RWPE2 (cell line): ENCODE data around the gene VASH2.

Experiments
- ATAC-seq: fragments of 200-7000 bp; cut with Tn5 transposase; 3 replicates; pipeline ENCODE4 v1.9.1; 2021; ENCODE audit warnings: low read depth
- DNase-seq: peaks from one replicate; pipeline ENCODE4 v3.0.0-alpha.2; 2020; ENCODE audit warnings: low spot score
- H3K27ac ChIP-seq: fragments of 450-650 bp; 2 replicates; pipeline ENCODE4 v1.5.1; 2017; ENCODE audit warnings: mild to moderate bottlenecking; ENCODE audit not compliant: poor library complexity, severe bottlenecking
- H3K27me3 ChIP-seq: fragments of 250-450 bp; sonication (Bioruptor Pico); 2 replicates; pipeline ENCODE4 v1.5.1; 2021; ENCODE audit warnings: mild to moderate bottlenecking, moderate library complexity; ENCODE audit not compliant: insufficient read depth, poor library complexity, severe bottlenecking
- H3K36me3 ChIP-seq: fragments of 250-450 bp; sonication (Bioruptor Pico); 2 replicates; pipeline ENCODE4 v1.5.1; 2020; ENCODE audit warnings: low read depth, mild to moderate bottlenecking, moderate library complexity
- H3K4me1 ChIP-seq: fragments of 250-450 bp; sonication (Bioruptor Pico); 2 replicates; pipeline ENCODE4 v1.5.1; 2021; ENCODE audit warnings: mild to moderate bottlenecking, moderate library complexity; ENCODE audit not compliant: insufficient read depth, poor library complexity, severe bottlenecking
- H3K4me3 ChIP-seq: fragments of 250-450 bp; sonication (Bioruptor Pico); 2 replicates; pipeline ENCODE4 v1.5.1; 2021; ENCODE audit warnings: mild to moderate bottlenecking, moderate library complexity; ENCODE audit not compliant: severe bottlenecking
- H3K9me3 ChIP-seq: fragments of 250-450 bp; sonication (Bioruptor Pico); 2 replicates; pipeline ENCODE4 v1.5.1; 2021; ENCODE audit warnings: mild to moderate bottlenecking, moderate library complexity; ENCODE audit not compliant: severe bottlenecking
- TF ChIP-seq, protein P1 (sequence below): fragments of 450-650 bp; IDR thresholded peaks from one replicate; pipeline ENCODE4 v1.5.1; 2017; ENCODE audit warnings: mild to moderate bottlenecking, moderate library complexity; ENCODE audit not compliant: poor library complexity, severe bottlenecking

The VASH2 gene

DNA sequence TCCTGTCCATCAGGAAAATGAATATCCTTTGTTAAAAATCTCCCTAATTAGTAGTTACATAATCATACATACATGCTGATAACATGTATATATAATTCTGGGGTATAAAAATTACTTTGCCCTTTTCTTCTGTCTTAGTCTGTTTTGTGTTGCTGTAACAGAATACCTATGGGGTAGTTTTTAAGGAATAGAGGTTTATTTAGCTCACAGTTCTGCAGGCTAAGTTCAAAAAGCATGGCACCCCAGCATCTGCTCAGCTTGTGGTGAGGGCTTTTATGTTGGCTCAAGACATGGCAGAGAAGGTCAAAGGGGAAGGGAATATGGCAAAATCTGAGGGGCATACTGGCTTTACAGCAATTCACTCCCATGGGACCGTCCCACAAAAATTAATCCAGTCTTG lies 84.4 kb downstream of the VASH2 start:
- Histone ChIP-seq H3K27ac (no peak overlapping the region), H3K9me3 (no peaks in the 10 kb centered on the region), H3K4me1 (no peaks in the 10 kb centered on the region), H3K4me3 (no peak overlapping the region), H3K36me3 (no peaks in the 10 kb centered on the region), H3K27me3 (no peaks in the 10 kb centered on the region)
- DNase-seq (no peak), ATAC-seq (no peak)
- TF ChIP-seq, protein P1, sequence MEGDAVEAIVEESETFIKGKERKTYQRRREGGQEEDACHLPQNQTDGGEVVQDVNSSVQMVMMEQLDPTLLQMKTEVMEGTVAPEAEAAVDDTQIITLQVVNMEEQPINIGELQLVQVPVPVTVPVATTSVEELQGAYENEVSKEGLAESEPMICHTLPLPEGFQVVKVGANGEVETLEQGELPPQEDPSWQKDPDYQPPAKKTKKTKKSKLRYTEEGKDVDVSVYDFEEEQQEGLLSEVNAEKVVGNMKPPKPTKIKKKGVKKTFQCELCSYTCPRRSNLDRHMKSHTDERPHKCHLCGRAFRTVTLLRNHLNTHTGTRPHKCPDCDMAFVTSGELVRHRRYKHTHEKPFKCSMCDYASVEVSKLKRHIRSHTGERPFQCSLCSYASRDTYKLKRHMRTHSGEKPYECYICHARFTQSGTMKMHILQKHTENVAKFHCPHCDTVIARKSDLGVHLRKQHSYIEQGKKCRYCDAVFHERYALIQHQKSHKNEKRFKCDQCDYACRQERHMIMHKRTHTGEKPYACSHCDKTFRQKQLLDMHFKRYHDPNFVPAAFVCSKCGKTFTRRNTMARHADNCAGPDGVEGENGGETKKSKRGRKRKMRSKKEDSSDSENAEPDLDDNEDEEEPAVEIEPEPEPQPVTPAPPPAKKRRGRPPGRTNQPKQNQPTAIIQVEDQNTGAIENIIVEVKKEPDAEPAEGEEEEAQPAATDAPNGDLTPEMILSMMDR, result no peak

DNA sequence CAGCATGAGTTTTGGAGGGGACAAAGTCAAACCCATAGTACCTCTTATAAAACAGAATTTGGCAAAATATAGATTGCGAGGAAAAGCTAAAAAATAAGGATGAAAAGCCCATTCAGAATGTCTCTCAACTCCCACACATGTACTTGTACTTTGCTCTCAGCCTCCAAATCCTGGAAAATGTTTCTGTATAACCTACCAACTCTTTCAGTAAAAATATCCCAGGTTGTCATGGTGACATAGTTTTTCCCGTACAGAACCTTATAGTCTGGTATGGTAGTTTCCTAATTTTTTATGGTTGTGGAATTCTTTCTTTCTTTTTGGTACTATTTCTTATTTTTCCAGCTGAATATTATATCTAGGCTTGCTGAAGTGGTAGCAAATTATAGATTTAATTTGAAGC lies 85.2 kb downstream of the VASH2 start:
- ATAC-seq, result no peak

More for the DNA sequence above, 85.2 kb downstream of the VASH2 start:
- H3K27ac ChIP-seq, result no peak overlapping the region
- no peaks in the 10 kb centered on the region for H3K27me3 ChIP-seq
- no peaks in the 10 kb centered on the region for H3K4me1 ChIP-seq
- no peaks in the 10 kb centered on the region for H3K9me3 ChIP-seq
- TF ChIP-seq, protein P1, result no peak
- no peak overlapping the region for H3K4me3 ChIP-seq
- DNase-seq, result no peak
- H3K36me3 ChIP-seq, result no peaks in the 10 kb centered on the region
